KBM-7 (cell line): Measurements from ENCODE around the gene SOBP.

ENCODE experiments used
- DNase-seq: peaks from one replicate; pipeline ENCODE4 v3.0.0-alpha.2; 2015
- in situ Hi-C: fragments of 300-500 bp; cut with MboI; formaldehyde crosslinking; loops from 2 replicates; pipeline ENCODE4 v1.14.3; 2020; ENCODE audit warnings: low sequenced_read_pairs, low pct_unique_long_range_greater_than_20kb, mixed read lengths

Gene SOBP

DNA sequence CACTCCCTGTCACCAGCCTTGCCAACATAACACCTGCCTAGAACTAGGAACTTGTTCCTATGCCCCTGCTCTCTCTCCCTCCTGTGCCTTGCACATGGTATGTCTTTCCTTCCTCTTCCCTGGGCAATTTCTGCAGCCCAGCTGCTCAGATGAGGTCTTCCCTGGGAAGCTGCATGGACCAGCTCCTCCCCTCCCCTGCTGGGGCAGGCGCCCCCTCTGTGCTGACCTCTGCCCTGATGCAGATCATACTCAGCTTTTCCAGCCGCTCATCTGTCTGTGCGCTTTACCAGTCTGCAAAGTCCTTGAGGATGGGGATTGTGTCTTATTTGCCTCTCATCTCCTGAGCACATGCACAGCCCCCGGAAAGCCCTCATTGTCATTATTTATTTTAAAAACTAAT is 172.4 kb downstream of the SOBP start:
- in situ Hi-C loops, result loop anchor here (25.0 kb wide), 1 partner anchor 525 kb away; no protein-coding TSS in a partner anchor
- no peak for DNase-seq

DNA sequence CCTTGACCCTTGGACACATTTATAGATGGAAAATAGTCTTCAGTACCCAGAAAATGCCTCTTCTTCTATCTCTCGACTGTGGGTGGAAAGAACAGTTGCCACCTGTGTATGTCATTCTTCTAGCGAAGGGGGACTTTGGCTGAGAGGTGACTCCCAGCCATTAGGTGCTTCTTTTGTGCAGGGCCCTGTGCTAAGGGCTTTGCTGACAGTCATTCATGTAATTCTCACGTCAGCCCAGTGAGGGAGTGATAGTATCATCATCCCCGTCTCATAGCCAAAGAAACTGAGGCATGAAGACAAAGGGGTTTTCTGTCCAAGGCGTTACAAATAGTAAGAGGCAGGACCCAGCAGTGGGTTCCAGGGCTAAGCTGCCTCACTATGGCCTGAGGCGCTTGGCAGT is 173.4 kb downstream of the SOBP start:
- in situ Hi-C loops, result loop anchor here (25.0 kb wide), 1 partner anchor 526 kb away; no protein-coding TSS in a partner anchor
- no peak for DNase-seq

DNA sequence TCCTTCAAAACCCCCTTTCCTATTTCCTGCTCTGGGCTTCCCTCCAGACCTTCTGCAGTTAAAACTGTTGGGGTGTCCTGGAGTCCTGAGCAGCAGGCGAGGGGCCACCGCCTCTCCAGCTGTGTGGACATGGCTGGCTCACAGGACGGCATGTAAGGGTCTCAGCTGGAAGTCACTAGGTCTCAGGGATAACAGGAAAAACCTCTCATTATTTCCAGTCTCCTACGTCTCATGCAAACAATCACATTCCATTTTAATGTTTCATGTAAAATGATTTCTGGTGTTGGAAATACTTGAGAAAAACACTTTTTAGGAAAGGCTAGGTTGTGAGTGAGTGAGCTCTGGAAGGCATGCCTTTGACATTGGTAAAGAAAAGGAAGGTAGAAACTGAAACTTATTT is 175.5 kb downstream of the SOBP start:
- in situ Hi-C loops, result loop anchor here (25.0 kb wide), 1 partner anchor 528 kb away; no protein-coding TSS in a partner anchor
- no peak for DNase-seq

DNA sequence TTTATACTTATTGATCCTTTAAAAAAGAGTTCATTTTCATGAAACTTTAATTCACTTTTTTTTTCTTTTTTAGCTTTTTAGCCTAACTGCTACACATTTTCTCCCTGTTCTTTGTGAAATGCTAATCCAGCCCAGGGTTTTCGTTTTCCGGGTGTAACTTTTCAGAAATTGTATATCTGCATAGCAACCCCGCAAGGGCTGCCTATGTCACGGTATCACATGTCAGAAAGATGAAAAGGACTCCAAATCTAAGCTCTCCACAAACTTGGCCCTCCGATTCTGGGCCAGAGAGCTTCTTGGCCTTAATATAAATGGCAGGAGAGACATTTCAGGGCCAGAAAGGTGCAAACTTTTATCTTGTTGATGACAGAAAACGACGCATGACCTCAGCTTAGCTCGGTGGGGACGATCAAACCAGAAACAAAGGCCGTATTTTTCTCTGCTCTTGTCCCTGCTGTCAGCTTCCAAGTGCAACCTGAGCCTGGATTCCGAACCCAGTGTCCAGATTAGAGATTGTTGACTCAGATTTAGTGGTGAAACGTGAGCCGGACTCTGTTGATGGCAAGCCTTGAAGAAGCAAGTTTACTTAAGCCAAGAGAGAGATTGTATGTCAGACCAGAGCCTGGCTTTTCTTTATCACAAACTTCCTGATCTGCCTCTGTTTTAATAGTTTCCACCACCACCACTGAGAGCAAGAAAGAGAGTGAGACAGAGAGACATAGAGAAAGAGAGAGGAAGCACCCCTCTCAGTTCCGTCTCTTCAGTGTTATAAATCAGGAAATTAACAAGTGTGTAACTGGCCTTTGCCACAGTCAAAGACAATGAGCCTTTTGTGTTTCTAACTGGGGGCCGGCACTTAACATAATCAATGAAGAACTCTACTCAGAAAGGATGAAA is 176.4 kb downstream of the SOBP start:
- DNase-seq, result no peak
- in situ Hi-C loops, result loop anchor here (25.0 kb wide), 1 partner anchor 529 kb away; no protein-coding TSS in a partner anchor

DNA sequence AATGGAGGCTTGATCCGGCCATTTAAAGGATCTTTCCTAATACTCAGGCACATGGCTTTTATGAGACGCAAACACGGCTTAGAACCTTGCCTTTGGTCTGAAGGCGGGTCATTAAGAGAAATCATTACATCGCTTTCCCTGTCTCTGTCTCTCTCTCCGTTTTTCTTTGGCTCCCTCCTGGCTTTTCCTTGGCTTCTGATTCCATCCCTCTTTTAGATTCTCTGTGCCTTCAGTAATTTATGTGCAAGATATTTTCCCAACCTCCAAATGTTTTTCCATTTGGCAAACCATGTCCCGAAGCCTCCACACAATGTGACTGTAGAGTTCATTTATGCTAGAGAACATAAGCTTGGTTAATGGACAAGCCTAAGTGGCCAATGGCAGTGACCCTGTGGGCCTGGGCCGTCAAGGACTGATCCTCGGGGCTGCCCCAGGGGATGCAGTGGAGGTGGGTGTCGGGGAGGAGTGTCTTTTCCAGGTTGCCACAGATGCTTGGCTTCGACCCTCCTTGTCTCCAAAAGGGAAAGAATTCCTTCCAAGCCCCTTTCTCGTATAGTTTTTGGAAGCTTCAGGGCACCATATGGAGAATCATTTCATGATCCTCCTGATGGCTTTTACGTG is 177.2 kb downstream of the SOBP start:
- no peak for DNase-seq

DNA sequence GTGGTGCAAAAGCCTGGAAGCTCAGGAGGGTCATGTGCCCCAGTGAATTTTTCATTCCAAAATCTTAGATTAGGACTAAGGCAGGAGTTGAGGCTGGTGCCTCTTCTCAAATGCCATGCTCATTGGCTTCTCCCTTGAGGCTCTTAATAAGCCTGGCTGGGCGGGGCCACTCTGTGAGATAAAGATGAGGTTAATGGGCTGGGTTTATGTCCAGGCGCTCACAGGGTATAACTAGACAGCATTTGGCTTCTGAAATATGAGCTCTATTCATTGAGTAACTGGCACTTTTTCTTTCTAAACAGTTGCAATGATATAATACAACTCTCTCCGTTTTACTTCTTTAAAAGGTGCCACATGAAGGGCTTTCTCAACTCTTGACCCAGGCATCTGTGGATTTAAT is 177.9 kb downstream of the SOBP start:
- in situ Hi-C loops, result loop anchor here (25.0 kb wide), 1 partner anchor 530 kb away; no protein-coding TSS in a partner anchor
- no peak for DNase-seq

More for the DNA sequence above, 177.2 kb downstream of the SOBP start:
- in situ Hi-C loops, result loop anchor here (25.0 kb wide), 1 partner anchor 530 kb away; no protein-coding TSS in a partner anchor

DNA sequence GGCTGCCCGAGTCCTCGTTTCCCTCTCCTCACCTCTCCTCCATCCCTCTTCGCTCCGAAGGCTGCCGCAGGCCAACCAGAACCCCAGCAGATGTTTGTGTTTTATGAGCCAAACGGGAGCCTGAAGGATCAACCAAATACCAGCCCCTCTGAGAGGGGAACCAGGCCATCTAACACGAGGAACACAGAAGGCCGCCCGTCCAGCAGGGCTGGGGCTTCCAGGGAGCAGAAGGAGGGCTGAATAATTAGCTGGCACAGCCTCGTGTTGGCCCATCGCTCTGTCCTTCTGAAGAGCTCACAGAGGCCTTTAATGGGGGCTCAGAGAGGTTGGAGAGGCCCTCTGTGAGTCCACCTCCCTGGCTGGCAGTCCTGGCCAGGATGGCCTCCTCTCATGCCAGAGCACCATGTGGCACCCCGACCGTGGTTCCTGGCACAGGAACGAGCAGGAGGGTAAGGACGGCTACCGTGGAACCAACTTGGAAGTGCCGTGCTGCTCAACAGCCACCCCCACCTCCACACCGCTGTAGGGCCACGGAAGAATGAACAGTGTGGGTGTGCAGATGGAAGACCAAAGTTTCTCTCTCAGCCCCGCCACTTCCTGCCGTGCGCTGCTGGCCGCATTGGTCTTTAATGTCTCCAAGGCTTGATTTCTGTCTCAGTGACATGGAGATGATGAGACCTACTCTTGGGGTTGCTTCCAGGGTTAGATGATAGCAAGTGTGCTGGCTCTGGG is 179.0 kb downstream of the SOBP start:
- in situ Hi-C loops, result loop anchor here (25.0 kb wide), 1 partner anchor 532 kb away; no protein-coding TSS in a partner anchor
- no peak for DNase-seq

DNA sequence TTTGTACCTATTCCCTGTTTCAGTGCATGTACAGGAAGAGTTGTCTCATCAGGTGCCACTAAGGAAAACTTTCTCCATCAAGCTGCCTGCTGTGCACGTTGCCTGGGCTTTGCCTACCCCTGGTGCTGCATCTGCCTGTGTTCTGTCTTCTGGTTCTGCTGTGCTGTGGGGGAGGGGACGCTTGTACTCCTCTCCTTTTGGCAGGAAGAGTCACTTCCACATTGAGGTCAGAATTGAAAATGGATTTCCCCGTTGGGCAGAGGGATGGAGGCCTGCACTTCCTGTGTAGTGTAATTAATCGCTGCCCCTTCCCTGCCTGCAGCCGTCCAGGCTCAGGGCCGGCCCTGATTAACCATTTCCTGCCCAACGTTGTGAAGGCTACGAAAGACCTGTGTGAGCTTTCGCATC is 180.9 kb downstream of the SOBP start:
- peak; percentile 76 for DNase-seq
- in situ Hi-C loops, result loop anchor here (25.0 kb wide), 1 partner anchor 533 kb away; no protein-coding TSS in a partner anchor

DNA sequence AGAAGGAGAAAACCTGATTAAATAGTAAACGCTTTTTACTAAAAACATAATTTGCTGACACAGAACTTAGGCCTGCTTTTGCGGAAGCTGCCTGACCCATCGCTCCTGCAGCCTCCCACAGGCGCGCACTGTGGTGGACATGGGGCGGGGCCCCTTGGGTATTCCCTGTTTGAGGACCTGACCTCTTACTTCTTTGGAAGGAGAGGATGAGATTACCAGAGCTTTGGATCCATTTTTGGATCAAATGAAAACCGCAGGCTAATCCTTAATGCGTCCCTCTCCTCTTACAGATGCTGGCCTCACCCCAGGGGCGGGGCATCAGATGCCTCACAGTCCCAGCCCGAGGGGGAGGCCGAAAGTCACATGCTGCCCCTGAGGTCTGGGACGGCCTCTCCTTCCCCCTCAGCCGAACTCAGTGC is 183.2 kb downstream of the SOBP start:
- no peak for DNase-seq
- in situ Hi-C loops, result loop anchor here (25.0 kb wide), 1 partner anchor 536 kb away; no protein-coding TSS in a partner anchor

DNA sequence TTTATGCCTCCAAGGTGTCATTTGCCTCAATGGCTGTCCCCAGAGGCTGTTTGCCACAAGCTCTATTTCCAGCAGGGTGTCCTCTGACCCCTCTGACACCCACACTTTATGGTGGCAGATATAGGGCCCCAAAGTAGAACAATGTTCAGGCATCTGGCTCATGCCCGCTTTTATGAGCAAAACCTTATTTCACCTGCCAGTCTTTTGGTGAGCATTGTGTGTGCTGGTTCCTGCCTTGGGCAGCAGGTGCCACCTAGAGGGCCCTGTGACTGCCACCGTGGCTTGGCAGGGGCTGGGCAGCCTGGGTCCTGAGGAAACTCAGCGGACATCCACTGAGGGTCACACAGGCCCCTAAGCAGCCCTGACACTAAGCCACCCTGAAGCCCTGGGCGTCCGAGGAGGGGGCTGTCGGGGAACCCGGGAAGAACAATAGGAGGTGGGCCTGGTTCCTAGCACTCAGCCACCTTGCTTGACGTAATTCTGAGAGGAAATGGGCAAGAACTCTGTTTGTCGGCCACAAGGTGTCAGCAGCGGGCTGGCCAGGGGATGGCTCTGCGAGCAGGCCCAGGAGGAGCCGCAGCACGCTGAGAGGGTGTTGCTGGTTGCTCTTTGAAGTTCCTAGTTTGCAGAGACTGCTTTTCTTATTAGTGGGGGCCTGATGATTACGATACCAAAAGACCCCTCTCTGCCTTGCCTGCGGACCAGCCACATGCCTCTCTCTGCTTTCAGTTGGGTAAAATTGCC is 185.2 kb downstream of the SOBP start:
- DNase-seq, result peak; percentile 82
- in situ Hi-C loops, result loop anchor here (25.0 kb wide), 1 partner anchor 538 kb away; no protein-coding TSS in a partner anchor

DNA sequence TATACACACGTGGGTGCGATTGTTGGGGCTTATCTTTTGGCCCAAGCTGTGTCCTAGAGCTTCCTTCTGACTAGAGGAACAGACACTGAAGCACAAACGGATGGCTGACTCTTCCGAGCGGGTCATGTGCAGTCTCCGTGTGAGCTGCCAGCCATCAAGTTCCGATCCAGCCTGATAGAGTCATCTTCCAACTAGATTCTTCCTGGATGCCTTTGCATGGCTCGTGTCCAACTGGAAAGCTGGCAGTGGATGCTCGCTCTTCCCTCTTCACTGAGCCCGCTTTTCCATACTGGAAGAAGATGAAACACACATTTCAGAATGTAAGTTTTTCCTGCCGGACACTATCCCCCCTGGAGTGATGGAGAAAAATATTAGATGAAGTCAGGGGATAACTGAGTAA is 186.1 kb downstream of the SOBP start:
- DNase-seq, result no peak

DNA sequence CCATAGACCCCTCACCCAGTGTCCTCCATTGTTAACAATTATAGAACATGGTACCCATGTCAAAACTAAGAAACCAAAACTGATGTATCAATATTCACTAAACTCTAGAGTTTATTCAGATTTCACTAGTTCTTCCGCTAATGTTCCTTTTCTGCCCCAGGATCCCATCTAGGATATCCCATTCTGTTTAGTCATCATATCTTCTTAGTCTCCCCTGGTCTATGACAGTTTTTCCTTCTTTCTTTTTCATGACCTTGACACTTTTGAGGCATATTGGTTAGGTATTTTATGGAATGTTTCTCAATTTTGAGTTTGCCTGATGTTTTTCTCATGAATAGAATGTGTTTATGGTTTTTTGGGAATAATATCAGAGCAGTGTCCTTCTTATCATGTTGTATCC is 187.5 kb downstream of the SOBP start:
- in situ Hi-C loops, result no loop called here
- no peak for DNase-seq

More for the DNA sequence above, 186.1 kb downstream of the SOBP start:
- in situ Hi-C loops, result no loop called here

DNA sequence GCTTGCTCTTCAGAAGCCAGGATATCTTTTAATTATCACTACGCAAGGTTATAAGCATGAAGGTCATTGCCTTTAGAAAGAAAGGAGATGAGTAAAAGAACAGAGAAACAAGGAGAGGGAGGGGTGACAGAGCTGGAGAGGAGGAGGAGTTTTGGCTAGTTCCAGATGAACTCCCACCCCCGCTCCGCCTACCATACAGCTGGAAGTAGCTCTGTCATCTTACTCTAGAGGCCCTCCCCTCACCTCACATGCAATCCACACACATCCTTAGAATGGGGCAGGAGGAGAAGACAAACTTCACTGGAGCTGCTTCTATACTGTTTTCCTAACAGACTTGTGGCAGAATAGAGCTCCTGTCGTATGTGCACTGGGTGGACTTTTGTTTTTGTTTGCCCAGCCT is 189.5 kb downstream of the SOBP start:
- in situ Hi-C loops, result no loop called here

DNA sequence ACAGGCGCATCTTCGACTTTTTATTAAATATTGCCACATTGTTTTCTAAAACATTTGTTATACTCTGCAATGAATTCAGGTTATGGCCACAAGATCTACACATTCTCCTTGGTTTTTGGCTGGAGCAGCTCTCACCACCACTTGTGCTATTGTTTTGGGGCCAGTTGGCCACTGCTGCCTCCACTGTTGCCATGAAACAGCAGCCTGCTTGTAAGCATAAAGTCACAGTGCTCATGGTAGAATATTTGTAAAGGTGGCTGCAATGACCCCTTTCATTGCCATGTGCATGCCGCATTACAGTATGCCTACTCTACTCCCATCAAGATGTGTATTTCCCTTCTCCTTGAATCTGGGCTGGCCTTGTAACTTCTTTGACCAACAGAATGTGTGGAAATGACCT is 192.8 kb downstream of the SOBP start:
- DNase-seq, result no peak
- in situ Hi-C loops, result no loop called here

More for the DNA sequence above, 189.5 kb downstream of the SOBP start:
- peak; percentile 45 for DNase-seq

DNA sequence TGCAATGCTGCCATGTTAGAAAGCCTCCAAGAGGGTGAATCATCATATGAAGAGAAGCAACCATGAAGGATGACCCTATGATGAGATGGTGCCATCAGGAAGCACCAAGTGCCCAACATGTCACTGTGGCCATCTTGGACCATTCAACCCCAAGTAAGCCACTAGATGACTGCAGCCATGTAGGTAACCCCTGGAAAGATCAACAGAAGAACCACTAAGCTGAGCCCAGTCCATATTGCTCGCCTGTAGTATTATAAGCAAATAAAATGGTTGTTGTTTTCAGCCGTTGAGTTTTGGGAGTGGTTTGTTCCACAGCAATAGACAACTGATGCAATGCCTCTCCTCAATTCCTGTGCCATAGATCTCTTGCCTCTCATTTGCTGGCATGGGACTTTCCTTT is 193.3 kb downstream of the SOBP start:
- DNase-seq, result no peak
- in situ Hi-C loops, result no loop called here

DNA sequence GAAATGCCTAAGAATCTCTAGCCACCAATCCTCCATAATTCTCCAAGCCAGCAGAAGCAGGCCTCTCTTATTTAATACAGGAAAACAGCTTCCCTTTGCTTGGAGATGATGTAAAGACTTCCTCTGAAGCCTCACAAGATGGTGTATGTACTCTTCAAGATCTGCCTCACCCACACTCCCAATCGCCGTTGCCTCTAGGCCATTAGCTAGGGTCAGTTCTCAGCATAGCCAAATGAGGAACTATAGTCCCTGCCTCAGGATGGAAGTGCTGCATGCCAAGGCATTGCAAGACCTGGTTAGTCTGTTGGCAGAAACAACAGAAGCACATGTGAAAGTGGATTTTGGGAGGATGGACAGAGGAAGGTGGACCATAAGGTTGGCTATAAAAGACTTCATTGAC is 195.1 kb downstream of the SOBP start:
- in situ Hi-C loops, result no loop called here
- DNase-seq, result no peak

DNA sequence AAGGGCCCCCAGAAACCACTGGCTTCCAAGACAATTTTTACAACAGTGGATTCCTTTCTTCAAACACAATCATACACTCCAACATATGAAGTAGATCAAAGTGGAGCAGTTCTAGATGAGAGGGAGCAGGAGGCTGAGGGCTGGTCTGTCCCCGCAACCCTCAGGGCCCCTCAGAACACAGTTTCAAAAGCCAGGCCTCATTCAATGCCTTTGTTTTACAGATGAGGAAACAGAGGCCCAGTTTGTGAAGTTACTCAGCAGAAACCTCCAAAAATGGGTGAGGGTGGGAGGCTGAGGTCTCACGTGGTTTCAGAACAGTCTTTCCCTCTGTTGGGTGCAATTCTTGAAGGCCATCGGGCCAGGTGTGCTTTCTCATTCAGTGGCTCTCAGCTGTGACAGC is 199.3 kb downstream of the SOBP start:
- in situ Hi-C loops, result no loop called here

DNA sequence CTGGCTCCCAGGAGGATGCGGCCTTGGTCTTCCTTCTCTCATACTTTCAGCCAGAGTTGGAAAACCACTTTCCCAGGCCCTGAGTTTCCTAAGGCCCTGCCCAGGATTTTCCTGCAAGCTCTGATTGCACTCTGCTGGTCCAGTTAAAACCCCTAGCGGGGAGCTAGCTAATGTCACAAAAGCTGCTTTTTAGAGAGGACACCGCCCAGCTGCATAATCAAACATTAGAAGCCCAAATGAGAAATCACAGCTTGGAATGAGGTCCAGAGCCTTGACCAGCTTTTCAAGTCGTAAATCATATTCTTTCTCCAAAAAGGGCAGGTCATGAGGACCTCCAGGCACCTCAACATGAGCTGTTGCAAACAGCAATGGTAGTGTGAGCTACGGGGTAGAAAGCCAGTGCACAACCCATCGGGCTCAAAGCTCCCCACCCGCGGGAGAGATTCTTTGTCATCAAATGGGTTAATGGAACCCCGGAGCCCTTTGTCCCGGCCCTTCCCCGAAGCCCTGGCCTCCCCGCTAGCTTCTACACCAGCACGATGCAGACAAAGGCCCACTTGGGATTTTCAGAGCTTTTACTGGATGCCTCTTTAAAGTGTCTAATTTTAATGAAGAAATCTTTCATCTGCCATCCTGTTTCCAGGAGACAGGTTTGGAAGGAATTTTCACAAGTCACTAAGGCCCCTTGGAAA is 200.2 kb downstream of the SOBP start:
- no peak for DNase-seq

More for the DNA sequence above, 199.3 kb downstream of the SOBP start:
- no peak for DNase-seq

More for the DNA sequence above, 200.2 kb downstream of the SOBP start:
- in situ Hi-C loops, result no loop called here
